GM18498 (cell line): Measurements from ENCODE around the gene PRH2.

Source experiments
- ATAC-seq: cut with Tn5 transposase; IDR thresholded peaks from one replicate; pipeline ENCODE4 v1.9.1; 2021; ENCODE audit warnings: mild to moderate bottlenecking, moderate library complexity; ENCODE audit not compliant: unreplicated experiment

PRH2 gene

DNA sequence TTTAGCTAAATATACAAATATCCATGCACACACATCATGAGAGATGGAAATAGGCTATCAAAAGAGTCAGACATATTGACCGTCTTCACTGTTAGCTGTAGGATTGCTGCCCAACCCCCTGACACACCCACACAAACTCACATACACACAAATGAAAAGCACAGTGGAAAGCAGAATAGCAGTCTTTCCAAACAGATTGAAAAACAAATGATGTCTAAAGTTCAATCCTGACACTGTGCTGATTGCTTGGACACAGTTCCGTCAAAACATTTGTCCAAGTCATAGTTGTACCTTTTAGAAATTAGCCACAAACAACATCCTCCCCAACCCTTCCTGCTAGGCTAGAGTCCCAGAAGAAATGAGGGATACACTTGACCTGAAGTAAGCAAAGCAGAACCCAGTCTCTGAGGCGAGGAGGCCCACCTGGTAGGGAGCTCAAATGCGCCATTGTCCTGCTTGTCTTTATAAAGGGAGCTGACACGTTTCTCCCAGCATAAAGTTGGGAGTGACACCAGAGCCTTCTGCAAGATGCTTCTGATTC is at the start of gene PRH2:
PRH2 (plus strand) TSS at position 491 of the 541 bp plus-strand sequence; CDS start at position 529, 38 bp downstream.
- ATAC-seq, result no peak

- no peak for ATAC-seq
These were observed 44.8 kb upstream of the PRH2 start, which contains the start of gene PRH1 for GRCh38 chr12:10884086-10884725. Gene PRH1 (minus strand): TSS chr12:10884255. CDS start chr12:10884217, 38 bp downstream.

- no peak for ATAC-seq
These were observed 39.8 kb upstream of the PRH2 start for GRCh38 chr12:10889226-10889625.

DNA sequence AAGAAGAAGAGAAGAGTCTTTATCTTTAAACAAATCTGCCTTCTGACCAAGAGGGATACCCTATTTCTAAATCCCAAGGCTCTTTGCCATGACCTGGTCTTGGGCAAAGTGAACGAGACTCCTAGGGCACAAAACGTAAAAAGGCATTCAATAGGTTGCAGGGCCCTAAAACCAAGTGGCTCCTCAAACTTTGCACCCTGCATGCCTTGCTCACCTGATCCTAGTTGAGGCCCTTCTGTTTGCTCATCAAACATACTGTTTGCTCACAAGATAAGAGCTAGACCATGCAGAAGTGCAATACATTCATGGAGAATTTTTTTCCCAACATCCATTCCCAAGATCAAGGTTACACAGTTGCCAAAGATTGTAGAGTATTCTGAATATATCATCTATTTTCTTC is 37.1 kb upstream of the PRH2 start:
- ATAC-seq, result no peak

DNA sequence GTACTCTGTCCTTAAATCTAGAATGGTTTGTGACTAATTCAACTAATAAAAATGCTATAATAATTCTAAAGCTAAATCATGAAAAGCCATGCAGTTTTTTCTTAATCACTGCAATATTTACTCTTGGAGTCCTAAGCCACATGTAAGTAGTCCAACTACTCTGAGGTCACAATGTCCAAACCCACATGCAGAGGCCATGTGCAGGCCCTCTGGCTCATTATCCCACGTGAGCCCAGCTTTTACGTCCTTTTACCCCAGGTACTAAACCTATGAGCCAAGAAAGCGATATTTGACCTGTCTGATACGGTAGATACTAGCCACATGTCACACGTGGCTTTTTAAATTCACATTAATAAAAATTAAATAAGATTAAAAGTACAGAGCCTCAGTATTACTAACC is 32.2 kb upstream of the PRH2 start:
- no peak for ATAC-seq

DNA sequence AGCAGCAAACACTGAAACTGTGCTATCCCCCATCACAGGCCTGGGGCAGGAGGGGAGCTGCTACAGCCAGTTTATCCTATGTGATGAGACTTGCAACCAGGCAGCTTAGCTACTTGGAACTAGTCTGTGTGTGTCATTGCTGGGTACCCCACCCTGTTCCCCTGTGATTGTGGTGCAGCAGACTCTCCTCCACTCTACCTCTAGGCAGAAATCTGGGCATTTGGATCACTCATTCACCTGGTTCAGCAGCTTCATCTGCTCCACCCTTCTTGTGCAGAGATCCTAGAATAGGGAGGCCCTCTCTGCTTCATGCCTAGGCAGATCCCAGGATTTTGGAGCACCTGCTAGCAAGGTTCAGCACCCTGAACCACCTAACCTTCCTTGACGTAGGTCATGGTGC is 28.5 kb upstream of the PRH2 start:
- ATAC-seq, result no peak

DNA sequence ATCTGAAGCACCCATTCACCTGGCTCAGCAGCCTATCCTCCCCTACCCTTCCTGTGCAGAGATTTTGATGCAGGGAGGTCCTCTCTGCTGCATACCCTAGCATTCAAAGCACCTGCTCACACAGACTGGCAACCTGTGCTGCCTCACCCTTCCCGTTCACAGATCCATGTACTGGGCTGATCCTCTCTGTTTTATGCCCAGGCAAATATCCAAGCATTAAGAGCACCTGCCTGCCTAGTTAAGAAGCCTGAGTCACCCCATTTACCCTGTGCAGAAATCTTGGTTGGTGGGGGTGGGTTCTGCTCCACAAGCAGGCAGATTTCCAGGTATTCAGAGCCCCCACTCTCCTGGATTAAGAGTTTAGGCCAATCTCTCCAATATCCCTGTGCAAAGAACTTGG is 28.1 kb upstream of the PRH2 start:
- no peak for ATAC-seq

- no peak for ATAC-seq
These were observed 27.6 kb upstream of the PRH2 start for GRCh38 chr12:10901427-10901826.

DNA sequence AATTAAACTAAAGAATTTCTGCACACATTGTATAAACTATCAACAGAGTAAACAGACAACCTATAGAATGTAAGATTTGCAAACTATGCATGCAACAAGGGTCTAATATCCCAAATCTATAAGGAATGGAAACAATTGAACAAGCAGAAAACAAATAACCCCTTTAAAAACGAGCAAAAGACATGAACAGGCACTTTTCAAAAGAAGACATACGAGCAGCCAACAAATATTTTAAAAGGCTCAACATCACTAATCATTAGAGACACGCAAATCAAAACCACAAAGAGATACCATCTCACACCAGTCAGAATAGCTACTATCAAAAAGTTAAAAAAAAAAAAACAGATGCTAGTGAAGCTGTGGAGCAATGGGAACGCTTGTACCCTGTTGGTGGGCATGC is 24.4 kb upstream of the PRH2 start:
- no peak for ATAC-seq

DNA sequence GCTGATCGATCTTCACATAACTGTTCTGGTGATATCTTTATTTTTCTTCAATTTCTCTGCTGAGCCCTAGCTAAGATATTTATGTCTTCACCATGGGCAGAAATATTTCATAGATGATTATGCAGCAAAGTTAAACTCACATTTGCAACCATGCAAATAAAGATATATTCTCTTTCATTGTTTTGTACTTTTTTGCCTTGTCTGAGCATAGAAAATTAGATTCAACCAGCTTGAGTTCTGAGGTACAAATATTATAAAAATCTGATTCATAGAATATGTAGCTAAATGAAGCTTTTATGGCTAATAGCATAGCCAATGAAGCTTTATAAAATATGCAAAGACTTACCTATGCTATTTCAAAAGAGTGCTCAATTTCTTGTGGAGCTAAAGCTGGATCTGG is 19.6 kb upstream of the PRH2 start, which contains the start of gene TAS2R13:
TAS2R13 (minus strand) TSS at position 101 of the 400 bp plus-strand sequence. CDS start 264 bp downstream, outside the sequence.
- no peak for ATAC-seq

- ATAC-seq, result no peak
These were observed 18.7 kb upstream of the PRH2 start for GRCh38 chr12:10910380-10910779.

DNA sequence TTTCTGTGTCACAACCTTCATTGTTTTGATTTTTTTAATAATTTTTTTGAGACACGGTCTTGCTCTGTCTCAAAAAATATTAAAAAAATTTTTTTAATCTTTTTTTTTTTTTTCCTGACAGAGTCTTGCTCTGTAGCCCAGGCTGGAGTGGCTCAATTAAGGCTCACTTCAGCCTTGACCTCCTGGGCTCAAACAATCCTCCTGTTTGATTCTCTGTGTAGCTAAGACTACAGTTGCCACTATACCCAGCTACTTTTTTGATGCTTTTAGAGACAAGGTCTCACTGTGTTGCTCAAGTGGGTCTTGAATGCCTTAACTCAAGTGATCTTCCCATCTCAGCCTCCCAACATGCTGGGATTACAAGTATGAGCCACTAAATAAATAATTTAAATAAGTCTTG is 9.2 kb upstream of the PRH2 start:
- no peak for ATAC-seq

GRCh38 chr12:10926269-10926668 is 2.8 kb upstream of the PRH2 start:
- ATAC-seq, result no peak

DNA sequence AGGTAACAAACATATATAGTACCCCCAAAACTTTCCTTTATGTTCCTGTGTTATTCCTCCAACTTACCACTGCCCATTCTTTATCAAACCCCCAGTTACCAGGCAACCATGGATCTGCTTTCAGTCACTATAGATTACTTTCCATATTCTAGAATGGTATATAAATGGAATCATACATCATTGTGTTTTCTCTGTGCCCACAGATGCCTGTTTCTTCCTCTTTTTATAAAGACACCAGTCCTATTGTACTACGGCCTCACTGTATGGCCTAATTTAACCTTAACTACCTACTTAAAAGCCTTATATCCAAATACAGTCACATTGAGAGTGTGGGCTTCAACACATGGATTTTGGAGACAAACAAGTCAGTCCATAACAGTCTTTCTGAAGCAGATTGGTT is 7.5 kb downstream of the PRH2 start:
- no peak for ATAC-seq

DNA sequence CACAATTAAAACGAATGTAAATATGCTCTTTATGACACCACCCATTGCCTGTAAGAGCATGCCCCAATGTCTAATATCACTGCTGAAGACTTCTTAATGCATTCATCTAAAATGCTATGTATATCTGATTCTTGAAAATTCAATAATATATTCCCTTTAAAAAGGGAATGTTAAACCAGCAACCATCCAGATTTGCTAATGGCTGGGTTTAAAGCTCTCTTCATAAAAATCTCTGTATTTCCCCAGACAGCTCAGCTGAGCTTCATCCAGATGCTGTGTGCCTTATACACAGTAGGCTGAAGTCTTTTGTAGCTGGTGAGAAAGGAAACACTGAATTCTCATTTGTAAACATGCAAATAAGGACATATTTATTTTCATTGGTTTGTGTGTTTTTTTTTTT is 10.1 kb downstream of the PRH2 start, which contains the start of gene TAS2R14:
TAS2R14 (minus strand) TSS at position 101 of the 400 bp plus-strand sequence; CDS start at position 45, 56 bp downstream.
- no peak for ATAC-seq

DNA sequence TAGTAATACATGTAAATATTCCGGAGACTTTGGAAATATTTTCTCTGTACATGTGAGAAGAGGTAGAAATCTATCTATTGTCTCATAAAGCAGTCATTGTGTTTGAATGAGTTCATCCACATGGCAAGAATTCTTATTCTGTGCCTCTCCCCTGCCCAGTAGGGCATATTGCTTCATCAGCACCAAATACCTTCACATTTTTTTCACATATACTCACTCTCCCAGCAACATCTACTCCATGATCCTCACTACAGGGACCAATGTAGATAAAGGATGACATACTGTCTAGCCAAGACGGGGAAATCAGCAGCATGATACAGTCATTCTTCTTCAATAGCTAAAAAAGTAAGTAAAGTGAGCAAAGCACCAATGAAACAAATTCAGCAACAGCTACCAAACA is 11.4 kb downstream of the PRH2 start:
- no peak for ATAC-seq

DNA sequence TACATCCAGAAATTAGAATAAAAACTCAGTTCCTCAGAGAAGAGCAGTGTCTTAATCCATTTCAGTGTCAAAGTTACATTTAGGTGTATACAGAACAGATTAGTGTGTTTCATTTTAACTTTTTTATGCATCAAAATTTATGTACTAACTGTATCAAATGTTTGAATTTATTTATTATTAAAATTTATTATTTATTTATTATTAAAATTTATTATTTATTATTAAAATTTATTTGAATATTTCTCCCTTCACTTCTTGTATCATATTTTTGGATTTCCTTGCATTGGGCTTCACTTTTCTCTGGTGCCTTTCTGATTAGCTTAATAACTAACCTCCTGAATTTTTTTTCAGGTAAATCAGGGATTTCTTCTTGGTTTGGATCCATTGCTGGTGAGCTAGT is 12.3 kb downstream of the PRH2 start:
- no peak for ATAC-seq

DNA sequence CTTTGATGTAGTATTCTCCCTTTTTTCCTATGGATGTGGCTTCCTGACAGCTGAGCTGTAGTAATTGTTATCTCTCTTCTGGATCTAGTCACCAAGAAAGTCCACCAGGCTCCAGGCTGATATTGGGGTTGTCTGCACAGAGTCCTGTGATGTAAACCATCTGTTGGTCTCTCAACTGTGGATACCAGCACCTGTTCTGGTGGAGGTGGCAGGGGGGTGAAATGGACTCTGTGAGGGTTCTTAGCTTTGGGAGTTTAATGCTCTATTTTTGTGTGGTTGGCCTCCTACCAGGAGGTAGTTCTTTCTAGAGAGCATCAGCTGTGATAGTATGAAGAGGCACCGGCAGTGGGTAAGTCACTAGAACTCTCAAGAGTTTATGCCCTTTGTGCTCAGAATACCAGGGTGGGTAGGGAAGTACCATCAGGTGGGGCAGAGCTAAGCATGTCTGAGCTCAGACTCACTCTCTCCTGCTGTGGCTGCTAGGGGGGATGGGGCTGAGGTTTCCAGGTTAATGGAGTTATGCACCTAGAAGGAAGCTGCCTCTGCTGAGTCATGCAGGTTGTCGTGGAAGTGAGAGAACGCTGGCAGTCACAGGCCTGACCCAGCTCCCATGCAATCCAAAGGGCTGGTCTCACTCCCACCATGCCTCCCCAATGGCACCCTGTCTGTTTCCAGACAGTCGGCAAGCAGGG is 13.0 kb downstream of the PRH2 start:
- ATAC-seq, result no peak

GRCh38 chr12:10943167-10943566 is 14.1 kb downstream of the PRH2 start:
- no peak for ATAC-seq

- no peak for ATAC-seq
These were observed 23.6 kb downstream of the PRH2 start for GRCh38 chr12:10952645-10953044.

- ATAC-seq, result no peak
These were observed 27.0 kb downstream of the PRH2 start for GRCh38 chr12:10956085-10956484.

GRCh38 chr12:10957741-10958140 is 28.7 kb downstream of the PRH2 start:
- ATAC-seq, result no peak
